ENCODE measurements around the gene LRRC8A. TPM values are rescaled to one million over a fixed set of nuclear protein-coding genes. Genes with fewer than 3 reads are reported as not detected.
A peak's percentile ranks its signal among the peaks of the same experiment; 100 is the strongest.

LRRC8A gene
- total RNA-seq, 1 experiment from 2014 or later: 22.0 TPM

DNA sequence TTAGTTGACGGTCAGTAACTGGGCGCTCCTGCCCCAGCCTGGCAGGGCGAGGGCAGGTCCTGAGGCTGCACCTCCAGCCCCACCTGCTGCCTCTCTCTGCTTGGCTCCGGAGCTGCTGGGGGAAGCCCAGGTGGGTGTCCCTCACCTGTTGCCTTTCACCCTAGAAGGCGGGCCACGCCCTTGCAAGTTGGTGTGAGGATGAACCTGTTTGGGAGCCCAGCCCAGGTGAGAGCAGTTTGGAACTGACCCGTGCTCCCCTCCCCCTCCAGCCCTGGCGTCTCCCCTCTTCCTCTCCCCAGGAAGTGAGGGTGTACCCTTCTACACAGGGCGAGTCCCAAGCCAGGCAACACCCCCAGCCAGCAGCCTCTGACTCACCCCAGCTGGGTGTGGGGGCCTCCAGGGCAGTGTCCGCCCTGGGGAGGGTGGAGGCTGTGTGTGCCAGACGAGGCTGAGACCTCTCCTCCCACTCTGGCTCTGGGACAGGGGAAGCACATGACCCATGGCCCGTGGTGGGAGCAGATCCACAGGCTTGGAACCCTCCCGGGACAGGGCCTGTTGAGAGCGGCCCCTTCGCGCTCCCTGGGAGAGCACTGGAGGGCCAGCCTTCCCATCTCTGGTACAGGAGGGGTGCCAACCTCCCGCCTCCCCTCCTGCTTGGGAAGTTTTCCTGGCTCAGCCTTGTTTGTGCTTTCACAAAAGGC lies 10.4 kb downstream of the LRRC8A start:
- H4K20me1 ChIP-seq (ENCODE audit: insufficient read depth): no peaks in the 10 kb centered on the region
- BruUV-seq (replicated peaks): no TSS peak
- peak; percentile 73 for ATAC-seq

DNA sequence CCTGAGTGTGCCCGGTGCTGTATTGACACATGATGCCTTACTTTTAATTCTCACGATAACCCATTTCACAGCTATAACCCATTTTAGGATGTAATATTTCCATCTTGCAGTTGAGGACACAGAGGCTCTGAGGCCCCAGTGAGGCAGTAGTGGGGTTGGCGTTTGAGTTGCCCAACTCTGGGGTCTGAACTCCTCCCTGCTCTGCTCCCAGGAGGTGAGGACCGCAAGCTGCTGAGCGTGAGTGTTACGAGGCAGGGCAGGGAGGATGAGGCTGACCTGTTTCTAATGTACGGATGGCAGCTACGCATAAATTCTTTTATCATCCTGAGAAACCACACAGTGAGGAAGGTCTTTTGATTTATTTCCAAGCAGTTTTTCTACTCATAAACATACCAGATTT lies 11.4 kb downstream of the LRRC8A start:
- H3K4me2 ChIP-seq (ENCODE audit: low read length): no peak overlapping the region
- POLR2A ChIA-PET: no interaction called here
- H3K4me3 ChIP-seq (replicated peaks in 1 of 2; ENCODE audit: low read depth in 1 of 2, low read length in 2 of 2): no peak overlapping the region
- ATAC-seq (no peak), DNase-seq (ENCODE audit: low read depth, low spot score) (no peak)
- H3K79me2 ChIP-seq (ENCODE audit: insufficient read depth, low read length): peaks cover 6% of the 10 kb centered on the region; the same call in 1 of the 2 replicates
- BruUV-seq (replicated peaks): no TSS peak
- H3K9ac ChIP-seq (ENCODE audit: low read length): no peak overlapping the region
- no peaks in the 10 kb centered on the region for H3K9me3 ChIP-seq (ENCODE audit: control insufficient read depth in 1 of 2, insufficient read depth in 1 of 2, low read depth in 1 of 2, low read length in 2 of 2)
- RAD21 ChIA-PET (ENCODE audit: low non-redundant PET in 1 of 2, low total read pairs in 2 of 2, uncharacterized antibody in 2 of 2, unreplicated experiment in 2 of 2): no interaction called here
- no peaks in the 10 kb centered on the region for H3K9me2 ChIP-seq (ENCODE audit: insufficient read depth)
- H3K36me3 ChIP-seq (ENCODE audit: control insufficient read depth in 1 of 2, insufficient read depth in 2 of 2, low read length in 2 of 2): peaks cover 4 to 8% of the 10 kb centered on the region in 2 experiments; a peak in 3 of 4 replicates
- H3K27me3 ChIP-seq (ENCODE audit: insufficient read depth, low read length): no peaks in the 10 kb centered on the region
- no peak overlapping the region for H2AFZ ChIP-seq (ENCODE audit: low read depth, low read length, poor library complexity, severe bottlenecking)
- CTCF ChIA-PET: no interaction called here
- TF ChIP-seq ZNF274 (IDR thresholded peaks at IDR 0.05; ENCODE audit: low read depth, low read length) (no peak), JUND (IDR thresholded peaks at IDR 0.05) (no peak), CBX3 (IDR thresholded peaks at IDR 0.05; ENCODE audit: low read depth) (no peak), ZFX (IDR thresholded peaks at IDR 0.05) (no peak), ELF1 (IDR thresholded peaks at IDR 0.05; ENCODE audit: borderline replicate concordance, low read depth) (no peak), YY1 (IDR thresholded peaks at IDR 0.05; ENCODE audit: extremely low read depth, insufficient replicate concordance, low read depth, low read length) (no peak), POLR2A (IDR thresholded peaks at IDR 0.05; ENCODE audit: borderline replicate concordance, extremely low read depth, insufficient read depth, insufficient read length) (no peak), RAD21 (IDR thresholded peaks at IDR 0.05; ENCODE audit: low read depth) (no peak), POLR2AphosphoS5 (IDR thresholded peaks at IDR 0.05; ENCODE audit: low read depth, low read length) (no peak)
- TF ChIP-seq, protein P1, sequence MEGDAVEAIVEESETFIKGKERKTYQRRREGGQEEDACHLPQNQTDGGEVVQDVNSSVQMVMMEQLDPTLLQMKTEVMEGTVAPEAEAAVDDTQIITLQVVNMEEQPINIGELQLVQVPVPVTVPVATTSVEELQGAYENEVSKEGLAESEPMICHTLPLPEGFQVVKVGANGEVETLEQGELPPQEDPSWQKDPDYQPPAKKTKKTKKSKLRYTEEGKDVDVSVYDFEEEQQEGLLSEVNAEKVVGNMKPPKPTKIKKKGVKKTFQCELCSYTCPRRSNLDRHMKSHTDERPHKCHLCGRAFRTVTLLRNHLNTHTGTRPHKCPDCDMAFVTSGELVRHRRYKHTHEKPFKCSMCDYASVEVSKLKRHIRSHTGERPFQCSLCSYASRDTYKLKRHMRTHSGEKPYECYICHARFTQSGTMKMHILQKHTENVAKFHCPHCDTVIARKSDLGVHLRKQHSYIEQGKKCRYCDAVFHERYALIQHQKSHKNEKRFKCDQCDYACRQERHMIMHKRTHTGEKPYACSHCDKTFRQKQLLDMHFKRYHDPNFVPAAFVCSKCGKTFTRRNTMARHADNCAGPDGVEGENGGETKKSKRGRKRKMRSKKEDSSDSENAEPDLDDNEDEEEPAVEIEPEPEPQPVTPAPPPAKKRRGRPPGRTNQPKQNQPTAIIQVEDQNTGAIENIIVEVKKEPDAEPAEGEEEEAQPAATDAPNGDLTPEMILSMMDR (IDR thresholded peaks at IDR 0.05 in 2 of 3, conservative IDR thresholded peaks at IDR 0.05 in 1 of 3; ENCODE audit: borderline replicate concordance in 1 of 3, insufficient read depth in 1 of 3, low read depth in 2 of 3, low read length in 2 of 3): no peak
- TF ChIP-seq, protein P2, sequence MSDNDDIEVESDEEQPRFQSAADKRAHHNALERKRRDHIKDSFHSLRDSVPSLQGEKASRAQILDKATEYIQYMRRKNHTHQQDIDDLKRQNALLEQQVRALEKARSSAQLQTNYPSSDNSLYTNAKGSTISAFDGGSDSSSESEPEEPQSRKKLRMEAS (IDR thresholded peaks at IDR 0.05): no peak
- TF ChIP-seq, protein P3, sequence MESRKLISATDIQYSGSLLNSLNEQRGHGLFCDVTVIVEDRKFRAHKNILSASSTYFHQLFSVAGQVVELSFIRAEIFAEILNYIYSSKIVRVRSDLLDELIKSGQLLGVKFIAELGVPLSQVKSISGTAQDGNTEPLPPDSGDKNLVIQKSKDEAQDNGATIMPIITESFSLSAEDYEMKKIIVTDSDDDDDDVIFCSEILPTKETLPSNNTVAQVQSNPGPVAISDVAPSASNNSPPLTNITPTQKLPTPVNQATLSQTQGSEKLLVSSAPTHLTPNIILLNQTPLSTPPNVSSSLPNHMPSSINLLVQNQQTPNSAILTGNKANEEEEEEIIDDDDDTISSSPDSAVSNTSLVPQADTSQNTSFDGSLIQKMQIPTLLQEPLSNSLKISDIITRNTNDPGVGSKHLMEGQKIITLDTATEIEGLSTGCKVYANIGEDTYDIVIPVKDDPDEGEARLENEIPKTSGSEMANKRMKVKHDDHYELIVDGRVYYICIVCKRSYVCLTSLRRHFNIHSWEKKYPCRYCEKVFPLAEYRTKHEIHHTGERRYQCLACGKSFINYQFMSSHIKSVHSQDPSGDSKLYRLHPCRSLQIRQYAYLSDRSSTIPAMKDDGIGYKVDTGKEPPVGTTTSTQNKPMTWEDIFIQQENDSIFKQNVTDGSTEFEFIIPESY (IDR thresholded peaks at IDR 0.05; ENCODE audit: extremely low read depth, insufficient replicate concordance, low read length): no peak
- no peak overlapping the region for H3K27ac ChIP-seq (ENCODE audit: low read depth, low read length)
- H3K4me1 ChIP-seq (ENCODE audit: control insufficient read depth in 1 of 2, insufficient read depth in 2 of 2, low read length in 2 of 2): peaks cover 3 to 21% of the 10 kb centered on the region in 2 experiments; a peak in 3 of 4 replicates
- intact Hi-C loops (cut with micrococcal nuclease): no loop called here
- no peaks in the 10 kb centered on the region for H4K20me1 ChIP-seq (ENCODE audit: insufficient read depth)

More for the DNA sequence above, 10.4 kb downstream of the LRRC8A start:
- H3K79me2 ChIP-seq (ENCODE audit: insufficient read depth, low read length): peaks cover 6% of the 10 kb centered on the region; the same call in 1 of the 2 replicates
- peak overlapping the region; percentile 49 for H3K4me2 ChIP-seq (ENCODE audit: low read length)
- peaks cover 3 to 21% of the 10 kb centered on the region in 2 experiments; a peak in 3 of 4 replicates for H3K4me1 ChIP-seq (ENCODE audit: control insufficient read depth in 1 of 2, insufficient read depth in 2 of 2, low read length in 2 of 2)
- CTCF ChIA-PET: no interaction called here
- peaks cover 4 to 9% of the 10 kb centered on the region in 2 experiments; a peak in 3 of 4 replicates for H3K36me3 ChIP-seq (ENCODE audit: control insufficient read depth in 1 of 2, insufficient read depth in 2 of 2, low read length in 2 of 2)
- POLR2A ChIA-PET: no interaction called here
- DNase-seq (ENCODE audit: low read depth, low spot score): no peak
- no peaks in the 10 kb centered on the region for H3K9me3 ChIP-seq (ENCODE audit: control insufficient read depth in 1 of 2, insufficient read depth in 1 of 2, low read depth in 1 of 2, low read length in 2 of 2)
- RAD21 ChIA-PET (ENCODE audit: low non-redundant PET in 1 of 2, low total read pairs in 2 of 2, uncharacterized antibody in 2 of 2, unreplicated experiment in 2 of 2): no interaction called here
- H2AFZ ChIP-seq (ENCODE audit: low read depth, low read length, poor library complexity, severe bottlenecking): no peak overlapping the region
- TF ChIP-seq RAD21 (IDR thresholded peaks at IDR 0.05; ENCODE audit: low read depth): no peak
- 0 out of 2 replicates have a peak, but pooled peaks have one; percentile 15 for TF ChIP-seq POLR2AphosphoS5 (IDR thresholded peaks at IDR 0.05; ENCODE audit: low read depth, low read length)
- intact Hi-C loops (cut with micrococcal nuclease): no loop called here
- peak overlapping the region; percentile 13; the same call in 1 of the 2 replicates for H3K27ac ChIP-seq (ENCODE audit: low read depth, low read length)
- H3K4me3 ChIP-seq (replicated peaks in 1 of 2; ENCODE audit: low read depth in 1 of 2, low read length in 2 of 2): 0 out of 4 replicates have a peak overlapping the region, but pooled peaks of 1 of the 2 experiments have one; percentile 2
- H3K9ac ChIP-seq (ENCODE audit: low read length): peak overlapping the region; percentile 27; the same call in 1 of the 2 replicates
- no peaks in the 10 kb centered on the region for H3K9me2 ChIP-seq (ENCODE audit: insufficient read depth)
- H3K27me3 ChIP-seq (ENCODE audit: insufficient read depth, low read length): no peaks in the 10 kb centered on the region
